CD4-positive, CD25-positive, alpha-beta regulatory T cell (primary cell): ENCODE results near the gene CASP9. TPM values are rescaled to one million over a fixed set of nuclear protein-coding genes. Genes with fewer than 3 reads are reported as not detected.
A peak's percentile ranks its signal among the peaks of the same experiment; 100 is the strongest.
"Not testable (repeated sequence)": the region's sequence is repeated elsewhere in the genome, so short reads cannot be mapped to it uniquely, and the experiment has no call there.

ENCODE experiments used
- ATAC-seq, 2 donors: fragments of 150-1000 bp; cut with Tn5 transposase; one replicate each; pipeline ENCODE4 v1.10.0; 2021; ENCODE audit warnings: low read depth in 2 of 2, moderate number of reproducible peaks in 2 of 2, moderate library complexity in 1 of 2
- DNase-seq, 3 donors: peaks; one replicate each; pipeline versions ENCODE4 v3.0.0 to v3.0.0-alpha.2; 2012 to 2022; ENCODE audit warnings: mixed read lengths in 1 of 3
- H3K27ac ChIP-seq: one replicate; pipeline ENCODE4 v1.7.0; 2013; ENCODE audit warnings: mild to moderate bottlenecking, low read length; ENCODE audit not compliant: insufficient read depth, poor library complexity, severe bottlenecking
- H3K27me3 ChIP-seq: one replicate; pipeline ENCODE4 v1.7.0; 2013; ENCODE audit warnings: low read length; ENCODE audit not compliant: control insufficient read depth, insufficient read depth
- H3K36me3 ChIP-seq: one replicate; pipeline ENCODE4 v1.7.0; 2013; ENCODE audit warnings: mild to moderate bottlenecking, low read length, moderate library complexity; ENCODE audit not compliant: control insufficient read depth, insufficient read depth
- H3K4me1 ChIP-seq: 2 replicates; pipeline ENCODE4 v1.7.0; 2013; ENCODE audit warnings: mild to moderate bottlenecking, low read length; ENCODE audit not compliant: insufficient read depth, control insufficient read depth, poor library complexity, severe bottlenecking
- H3K4me3 ChIP-seq: one replicate; pipeline ENCODE4 v1.7.0; 2013; ENCODE audit warnings: low read depth, mild to moderate bottlenecking, low read length, moderate library complexity
- H3K9me3 ChIP-seq, 2 experiments: 1 replicate in 1 of 2; 2 replicates in 1 of 2; pipeline ENCODE4 v1.7.0; 2013; ENCODE audit warnings: low read length in 2 of 2, mild to moderate bottlenecking in 1 of 2, moderate library complexity in 1 of 2; ENCODE audit not compliant: control insufficient read depth in 2 of 2
- H3K27ac Mint-ChIP-seq, 3 donors: one replicate each; pipeline ENCODE4 v1.8.0; 2020 to 2022; ENCODE audit warnings: mild to moderate bottlenecking in 3 of 3, mixed read lengths in 3 of 3, moderate library complexity in 2 of 3
- H3K27me3 Mint-ChIP-seq: one replicate; pipeline ENCODE4 v1.8.0; 2022; ENCODE audit warnings: mild to moderate bottlenecking, mixed read lengths
- H3K36me3 Mint-ChIP-seq: one replicate; pipeline ENCODE4 v1.8.0; 2020; ENCODE audit warnings: mixed read lengths
- H3K4me1 Mint-ChIP-seq, 4 donors: one replicate each; pipeline ENCODE4 v1.8.0; 2020 to 2022; ENCODE audit warnings: mixed read lengths in 4 of 4, mild to moderate bottlenecking in 1 of 4
- H3K4me3 Mint-ChIP-seq, 4 donors: one replicate each; pipeline ENCODE4 v1.8.0; 2020 to 2022; ENCODE audit warnings: mild to moderate bottlenecking in 4 of 4, mixed read lengths in 4 of 4, moderate library complexity in 3 of 4
- H3K9me3 Mint-ChIP-seq, 7 donors: one replicate each; pipeline ENCODE4 v1.8.0; 2020 to 2022; ENCODE audit warnings: mixed read lengths in 7 of 7, mild to moderate bottlenecking in 3 of 7, moderate library complexity in 2 of 7
- polyA plus RNA-seq, 4 donors: library from polyadenylated mRNA; unstranded; fragments of 300-500 nt; fragmentation: Illumina TruSeq; gene quantifications; one replicate each; pipeline ENCODE4 v1.2.3, GENCODE V29; 2021
- total RNA-seq: library from RNA; stranded (reverse); gene quantifications from one replicate; pipeline ENCODE4 v1.2.3, GENCODE V29; 2022

CASP9 gene
- total and polyA plus RNA-seq, 5 donors from 2014 or later = 5.8 to 11.7 (median 7.8) TPM

- H3K9me3 Mint-ChIP-seq, ATAC-seq, DNase-seq, H3K27me3 ChIP-seq, H3K36me3 ChIP-seq, H3K27ac ChIP-seq, H3K9me3 ChIP-seq, H3K4me1 Mint-ChIP-seq, H3K27ac Mint-ChIP-seq, H3K4me3 ChIP-seq, H3K36me3 Mint-ChIP-seq, H3K4me1 ChIP-seq: not testable (repeated sequence)
- Mint-ChIP-seq H3K4me3 (peak overlapping the region in 1 of 4 donors; percentile 38), H3K27me3 (peaks cover 15% of the 10 kb centered on the region)
Observed at GRCh38 chr1:15469821-15470448, 54.1 kb downstream of the CASP9 start.

GRCh38 chr1:15469361-15469760 is 54.7 kb downstream of the CASP9 start:
- DNase-seq = no peak
- no peaks in the 10 kb centered on the region for H3K4me1 ChIP-seq
- H3K27me3 Mint-ChIP-seq = peaks cover 15% of the 10 kb centered on the region
- H3K4me3 Mint-ChIP-seq = no peak overlapping the region
- H3K9me3 Mint-ChIP-seq = no peaks in the 10 kb centered on the region
- ATAC-seq = no peak
- H3K9me3 ChIP-seq = no peaks in the 10 kb centered on the region
- no peaks in the 10 kb centered on the region for H3K36me3 Mint-ChIP-seq
- no peak overlapping the region for H3K27ac ChIP-seq
- H3K36me3 ChIP-seq = no peaks in the 10 kb centered on the region
- H3K27ac Mint-ChIP-seq = no peak overlapping the region
- H3K27me3 ChIP-seq = no peaks in the 10 kb centered on the region
- H3K4me3 ChIP-seq = no peak overlapping the region
- H3K4me1 Mint-ChIP-seq = no peaks in the 10 kb centered on the region

- no peaks in the 10 kb centered on the region for H3K9me3 Mint-ChIP-seq
- no peaks in the 10 kb centered on the region for H3K4me1 Mint-ChIP-seq
- no peaks in the 10 kb centered on the region for H3K36me3 Mint-ChIP-seq
- Histone ChIP-seq H3K36me3 (no peaks in the 10 kb centered on the region), H3K4me3 (no peak overlapping the region), H3K9me3 (no peaks in the 10 kb centered on the region), H3K27me3 (no peaks in the 10 kb centered on the region), H3K27ac (no peak overlapping the region), H3K4me1 (no peaks in the 10 kb centered on the region)
- H3K4me3 Mint-ChIP-seq = no peak overlapping the region
- H3K27ac Mint-ChIP-seq = no peak overlapping the region
- peaks cover 15% of the 10 kb centered on the region for H3K27me3 Mint-ChIP-seq
- ATAC-seq = no peak
- no peak for DNase-seq
Observed at GRCh38 chr1:15468145-15468544, 55.9 kb downstream of the CASP9 start.

GRCh38 chr1:15466955-15467625 is 56.9 kb downstream of the CASP9 start:
- peak overlapping the region in 1 of 4 donors; percentile 3 for H3K4me3 Mint-ChIP-seq
- not testable (repeated sequence) for H3K27ac Mint-ChIP-seq, H3K9me3 Mint-ChIP-seq, H3K4me1 Mint-ChIP-seq, H3K4me3 ChIP-seq, H3K4me1 ChIP-seq, H3K36me3 ChIP-seq, ATAC-seq, H3K36me3 Mint-ChIP-seq, H3K27ac ChIP-seq, H3K9me3 ChIP-seq, DNase-seq, H3K27me3 ChIP-seq
- H3K27me3 Mint-ChIP-seq = peaks cover 15% of the 10 kb centered on the region

- no peak overlapping the region for H3K4me3 ChIP-seq
- Mint-ChIP-seq H3K36me3 (no peaks in the 10 kb centered on the region), H3K4me3 (no peak overlapping the region), H3K9me3 (no peaks in the 10 kb centered on the region), H3K27ac (no peak overlapping the region), H3K27me3 (peaks cover 8% of the 10 kb centered on the region), H3K4me1 (no peaks in the 10 kb centered on the region)
- H3K27ac ChIP-seq = no peak overlapping the region
- H3K4me1 ChIP-seq = no peaks in the 10 kb centered on the region
- H3K9me3 ChIP-seq = no peaks in the 10 kb centered on the region
- DNase-seq (no peak), ATAC-seq (no peak)
- no peaks in the 10 kb centered on the region for H3K36me3 ChIP-seq
- H3K27me3 ChIP-seq = no peaks in the 10 kb centered on the region
Observed at GRCh38 chr1:15465674-15466073, 58.3 kb downstream of the CASP9 start.

GRCh38 chr1:15463926-15464322 is 60.1 kb downstream of the CASP9 start:
- not testable (repeated sequence) for H3K36me3 Mint-ChIP-seq, H3K27me3 ChIP-seq, H3K27ac ChIP-seq, H3K36me3 ChIP-seq, H3K9me3 ChIP-seq, H3K4me3 ChIP-seq, H3K9me3 Mint-ChIP-seq, H3K4me1 Mint-ChIP-seq, DNase-seq, H3K4me3 Mint-ChIP-seq, H3K27ac Mint-ChIP-seq, H3K27me3 Mint-ChIP-seq, H3K4me1 ChIP-seq, ATAC-seq

- not testable (repeated sequence) for H3K4me1 Mint-ChIP-seq, H3K4me3 Mint-ChIP-seq, H3K9me3 ChIP-seq, H3K27ac ChIP-seq, H3K27ac Mint-ChIP-seq, H3K36me3 ChIP-seq, ATAC-seq, H3K4me1 ChIP-seq, H3K4me3 ChIP-seq, DNase-seq, H3K9me3 Mint-ChIP-seq, H3K27me3 Mint-ChIP-seq, H3K36me3 Mint-ChIP-seq, H3K27me3 ChIP-seq
Observed at GRCh38 chr1:15463064-15463800, 60.8 kb downstream of the CASP9 start.

- no peak overlapping the region for H3K4me3 Mint-ChIP-seq
- Histone ChIP-seq H3K36me3 (no peaks in the 10 kb centered on the region), H3K27me3 (no peaks in the 10 kb centered on the region), H3K4me1 (no peaks in the 10 kb centered on the region), H3K9me3 (no peaks in the 10 kb centered on the region), H3K4me3 (no peak overlapping the region), H3K27ac (no peak overlapping the region)
- no peak for ATAC-seq
- no peaks in the 10 kb centered on the region for H3K36me3 Mint-ChIP-seq
- H3K9me3 Mint-ChIP-seq = no peaks in the 10 kb centered on the region
- peaks cover under 1% of the 10 kb centered on the region for H3K27me3 Mint-ChIP-seq
- H3K4me1 Mint-ChIP-seq = no peaks in the 10 kb centered on the region
- no peak for DNase-seq
- no peak overlapping the region for H3K27ac Mint-ChIP-seq
Observed at GRCh38 chr1:15460708-15461095, 63.3 kb downstream of the CASP9 start.
